ENCODE data around the gene CMTM3.

DNA sequence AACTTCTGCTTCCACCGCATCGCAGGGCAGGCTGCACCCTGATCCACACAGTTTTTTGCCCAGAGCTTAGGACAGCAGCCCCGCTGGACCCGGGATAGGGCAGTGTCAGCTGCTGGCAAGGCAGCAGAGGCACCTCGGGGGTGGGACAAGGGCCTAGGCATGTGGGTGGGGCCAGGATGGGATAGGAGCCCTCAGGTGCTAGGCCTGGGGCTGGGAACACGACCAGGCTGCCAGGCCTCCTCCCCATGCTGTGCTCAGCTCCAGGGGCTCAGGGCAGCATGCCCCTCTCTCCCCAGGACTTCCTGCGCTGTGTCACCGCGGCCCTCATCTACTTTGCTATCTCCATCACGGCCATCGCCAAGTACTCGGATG, 4.6 kb downstream of the CMTM3 start:
- TF ChIP-seq, protein P1, sequence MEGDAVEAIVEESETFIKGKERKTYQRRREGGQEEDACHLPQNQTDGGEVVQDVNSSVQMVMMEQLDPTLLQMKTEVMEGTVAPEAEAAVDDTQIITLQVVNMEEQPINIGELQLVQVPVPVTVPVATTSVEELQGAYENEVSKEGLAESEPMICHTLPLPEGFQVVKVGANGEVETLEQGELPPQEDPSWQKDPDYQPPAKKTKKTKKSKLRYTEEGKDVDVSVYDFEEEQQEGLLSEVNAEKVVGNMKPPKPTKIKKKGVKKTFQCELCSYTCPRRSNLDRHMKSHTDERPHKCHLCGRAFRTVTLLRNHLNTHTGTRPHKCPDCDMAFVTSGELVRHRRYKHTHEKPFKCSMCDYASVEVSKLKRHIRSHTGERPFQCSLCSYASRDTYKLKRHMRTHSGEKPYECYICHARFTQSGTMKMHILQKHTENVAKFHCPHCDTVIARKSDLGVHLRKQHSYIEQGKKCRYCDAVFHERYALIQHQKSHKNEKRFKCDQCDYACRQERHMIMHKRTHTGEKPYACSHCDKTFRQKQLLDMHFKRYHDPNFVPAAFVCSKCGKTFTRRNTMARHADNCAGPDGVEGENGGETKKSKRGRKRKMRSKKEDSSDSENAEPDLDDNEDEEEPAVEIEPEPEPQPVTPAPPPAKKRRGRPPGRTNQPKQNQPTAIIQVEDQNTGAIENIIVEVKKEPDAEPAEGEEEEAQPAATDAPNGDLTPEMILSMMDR (IDR thresholded peaks at IDR 0.05) = no peak
- TF ChIP-seq SIN3A (IDR thresholded peaks at IDR 0.05; ENCODE audit: borderline replicate concordance, low read depth, low read length) = no peak
- TF ChIP-seq, protein P2, sequence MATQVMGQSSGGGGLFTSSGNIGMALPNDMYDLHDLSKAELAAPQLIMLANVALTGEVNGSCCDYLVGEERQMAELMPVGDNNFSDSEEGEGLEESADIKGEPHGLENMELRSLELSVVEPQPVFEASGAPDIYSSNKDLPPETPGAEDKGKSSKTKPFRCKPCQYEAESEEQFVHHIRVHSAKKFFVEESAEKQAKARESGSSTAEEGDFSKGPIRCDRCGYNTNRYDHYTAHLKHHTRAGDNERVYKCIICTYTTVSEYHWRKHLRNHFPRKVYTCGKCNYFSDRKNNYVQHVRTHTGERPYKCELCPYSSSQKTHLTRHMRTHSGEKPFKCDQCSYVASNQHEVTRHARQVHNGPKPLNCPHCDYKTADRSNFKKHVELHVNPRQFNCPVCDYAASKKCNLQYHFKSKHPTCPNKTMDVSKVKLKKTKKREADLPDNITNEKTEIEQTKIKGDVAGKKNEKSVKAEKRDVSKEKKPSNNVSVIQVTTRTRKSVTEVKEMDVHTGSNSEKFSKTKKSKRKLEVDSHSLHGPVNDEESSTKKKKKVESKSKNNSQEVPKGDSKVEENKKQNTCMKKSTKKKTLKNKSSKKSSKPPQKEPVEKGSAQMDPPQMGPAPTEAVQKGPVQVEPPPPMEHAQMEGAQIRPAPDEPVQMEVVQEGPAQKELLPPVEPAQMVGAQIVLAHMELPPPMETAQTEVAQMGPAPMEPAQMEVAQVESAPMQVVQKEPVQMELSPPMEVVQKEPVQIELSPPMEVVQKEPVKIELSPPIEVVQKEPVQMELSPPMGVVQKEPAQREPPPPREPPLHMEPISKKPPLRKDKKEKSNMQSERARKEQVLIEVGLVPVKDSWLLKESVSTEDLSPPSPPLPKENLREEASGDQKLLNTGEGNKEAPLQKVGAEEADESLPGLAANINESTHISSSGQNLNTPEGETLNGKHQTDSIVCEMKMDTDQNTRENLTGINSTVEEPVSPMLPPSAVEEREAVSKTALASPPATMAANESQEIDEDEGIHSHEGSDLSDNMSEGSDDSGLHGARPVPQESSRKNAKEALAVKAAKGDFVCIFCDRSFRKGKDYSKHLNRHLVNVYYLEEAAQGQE (IDR thresholded peaks at IDR 0.05; ENCODE audit: low read depth, low read length) = no peak

Measured in SK-N-SH (cell line).